Breast epithelium (tissue), 3 donors: Measurements from ENCODE around the gene GPM6B.

Experiments
- CTCF ChIP-seq, 3 donors: fragments of 450-650 bp; IDR thresholded peaks; one replicate each; pipeline ENCODE4 v1.5.1; 2016 to 2017; ENCODE audit warnings: antibody characterized with exemption in 3 of 3, mild to moderate bottlenecking in 3 of 3, moderate library complexity in 3 of 3
- POLR2A ChIP-seq: fragments of 450-650 bp; IDR thresholded peaks from one replicate; pipeline ENCODE4 v1.6.1; 2016; ENCODE audit warnings: antibody characterized with exemption, mild to moderate bottlenecking, moderate library complexity

GRCh38 chrX:13791559-13791958 is 25.3 kb downstream of the GPM6B start:
- TF ChIP-seq POLR2A (no peak), CTCF (IDR thresholded peaks at IDR 0.05) (no peak)
